A673 (cell line): ENCODE results near the gene BRD4.

Experiments
- EZH2 ChIP-seq: fragments of 200-600 bp; sonication (generic); IDR thresholded peaks from 2 replicates; pipeline ENCODE4 v1.6.1; 2017; ENCODE audit warnings: borderline replicate concordance, low read depth, mild to moderate bottlenecking, mixed read lengths, antibody characterized with exemption, low read length; ENCODE audit not compliant: poor library complexity, severe bottlenecking
- TF ChIP-seq, protein P1 (sequence below): fragments of 300-800, 200-600 bp; sonication (generic); conservative IDR thresholded peaks from 2 replicates; pipeline ENCODE4 v1.5.1; 2017; ENCODE audit warnings: low read depth, mild to moderate bottlenecking, antibody characterized with exemption, low read length, moderate library complexity, mixed read lengths

DNA sequence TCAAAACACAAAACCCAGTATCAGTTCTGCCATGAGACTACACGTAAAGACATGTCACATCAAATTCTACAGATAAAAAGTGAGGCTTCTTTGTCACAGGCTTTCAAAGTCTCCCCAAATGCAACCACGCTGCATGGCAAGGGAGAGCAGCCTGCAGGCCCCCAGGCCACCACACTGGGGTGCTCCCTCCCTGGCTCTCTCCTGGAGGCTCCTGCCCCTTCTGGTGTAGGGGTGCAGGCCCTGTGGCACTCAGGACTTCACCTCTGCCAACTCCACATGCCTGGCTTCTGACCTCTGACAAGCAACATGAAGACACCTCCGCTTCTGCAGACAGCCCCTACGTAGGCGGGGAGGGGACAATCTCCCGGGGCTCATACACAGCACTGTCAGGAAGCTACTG is 32.9 kb upstream of the BRD4 start:
- TF ChIP-seq, protein P1, sequence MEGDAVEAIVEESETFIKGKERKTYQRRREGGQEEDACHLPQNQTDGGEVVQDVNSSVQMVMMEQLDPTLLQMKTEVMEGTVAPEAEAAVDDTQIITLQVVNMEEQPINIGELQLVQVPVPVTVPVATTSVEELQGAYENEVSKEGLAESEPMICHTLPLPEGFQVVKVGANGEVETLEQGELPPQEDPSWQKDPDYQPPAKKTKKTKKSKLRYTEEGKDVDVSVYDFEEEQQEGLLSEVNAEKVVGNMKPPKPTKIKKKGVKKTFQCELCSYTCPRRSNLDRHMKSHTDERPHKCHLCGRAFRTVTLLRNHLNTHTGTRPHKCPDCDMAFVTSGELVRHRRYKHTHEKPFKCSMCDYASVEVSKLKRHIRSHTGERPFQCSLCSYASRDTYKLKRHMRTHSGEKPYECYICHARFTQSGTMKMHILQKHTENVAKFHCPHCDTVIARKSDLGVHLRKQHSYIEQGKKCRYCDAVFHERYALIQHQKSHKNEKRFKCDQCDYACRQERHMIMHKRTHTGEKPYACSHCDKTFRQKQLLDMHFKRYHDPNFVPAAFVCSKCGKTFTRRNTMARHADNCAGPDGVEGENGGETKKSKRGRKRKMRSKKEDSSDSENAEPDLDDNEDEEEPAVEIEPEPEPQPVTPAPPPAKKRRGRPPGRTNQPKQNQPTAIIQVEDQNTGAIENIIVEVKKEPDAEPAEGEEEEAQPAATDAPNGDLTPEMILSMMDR, result no peak
- TF ChIP-seq EZH2, result no peak
